ENCODE data around the gene LY6G6F.
A peak's percentile ranks its signal among the peaks of the same experiment; 100 is the strongest.

DNA sequence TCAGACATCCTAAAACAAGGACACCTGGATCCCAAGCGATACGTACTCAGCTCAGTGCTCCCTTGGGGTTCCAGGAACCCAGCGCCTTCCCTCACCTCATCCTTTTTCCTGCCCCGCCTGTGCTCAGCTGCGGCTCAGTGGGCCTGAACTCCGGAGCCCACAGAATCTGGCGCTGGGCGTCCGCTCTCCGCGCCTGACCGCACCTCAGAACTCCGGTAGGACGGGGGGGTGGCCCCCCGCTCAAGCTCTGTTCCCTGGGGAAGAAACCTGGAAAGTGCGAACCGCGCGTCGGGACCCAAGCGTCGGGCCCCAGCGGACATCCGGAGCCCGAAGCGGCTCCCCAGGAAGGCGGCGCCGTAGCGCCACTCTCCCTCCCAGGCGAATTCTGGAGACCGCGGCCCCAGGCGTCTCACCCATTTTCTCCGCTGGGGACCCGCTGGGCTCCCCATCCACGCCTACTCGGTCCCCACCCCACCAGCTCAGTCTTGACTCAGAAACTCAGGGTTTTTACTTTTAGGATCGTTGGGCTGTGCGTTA lies 25.5 kb upstream of the LY6G6F start:
- TF ChIP-seq, protein P1, sequence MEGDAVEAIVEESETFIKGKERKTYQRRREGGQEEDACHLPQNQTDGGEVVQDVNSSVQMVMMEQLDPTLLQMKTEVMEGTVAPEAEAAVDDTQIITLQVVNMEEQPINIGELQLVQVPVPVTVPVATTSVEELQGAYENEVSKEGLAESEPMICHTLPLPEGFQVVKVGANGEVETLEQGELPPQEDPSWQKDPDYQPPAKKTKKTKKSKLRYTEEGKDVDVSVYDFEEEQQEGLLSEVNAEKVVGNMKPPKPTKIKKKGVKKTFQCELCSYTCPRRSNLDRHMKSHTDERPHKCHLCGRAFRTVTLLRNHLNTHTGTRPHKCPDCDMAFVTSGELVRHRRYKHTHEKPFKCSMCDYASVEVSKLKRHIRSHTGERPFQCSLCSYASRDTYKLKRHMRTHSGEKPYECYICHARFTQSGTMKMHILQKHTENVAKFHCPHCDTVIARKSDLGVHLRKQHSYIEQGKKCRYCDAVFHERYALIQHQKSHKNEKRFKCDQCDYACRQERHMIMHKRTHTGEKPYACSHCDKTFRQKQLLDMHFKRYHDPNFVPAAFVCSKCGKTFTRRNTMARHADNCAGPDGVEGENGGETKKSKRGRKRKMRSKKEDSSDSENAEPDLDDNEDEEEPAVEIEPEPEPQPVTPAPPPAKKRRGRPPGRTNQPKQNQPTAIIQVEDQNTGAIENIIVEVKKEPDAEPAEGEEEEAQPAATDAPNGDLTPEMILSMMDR (IDR thresholded peaks at IDR 0.05) = peak in 3 of 4 experiments; percentile 28 to 42 (median 38)
- no peak for TF ChIP-seq POLR2A (IDR thresholded peaks at IDR 0.05)
- no peak for TF ChIP-seq POLR2AphosphoS5 (IDR thresholded peaks at IDR 0.05)
